NCI-H345 (cell line): ENCODE data around the gene CCDC28B.
"Not testable (repeated sequence)": the region's sequence is repeated elsewhere in the genome, so short reads cannot be mapped to it uniquely, and the experiment has no call there.

Source experiments
- DNase-seq: peaks from one replicate; lab custom pipeline; 2025; lab: John Stamatoyannopoulos, UW

The CCDC28B gene

DNA sequence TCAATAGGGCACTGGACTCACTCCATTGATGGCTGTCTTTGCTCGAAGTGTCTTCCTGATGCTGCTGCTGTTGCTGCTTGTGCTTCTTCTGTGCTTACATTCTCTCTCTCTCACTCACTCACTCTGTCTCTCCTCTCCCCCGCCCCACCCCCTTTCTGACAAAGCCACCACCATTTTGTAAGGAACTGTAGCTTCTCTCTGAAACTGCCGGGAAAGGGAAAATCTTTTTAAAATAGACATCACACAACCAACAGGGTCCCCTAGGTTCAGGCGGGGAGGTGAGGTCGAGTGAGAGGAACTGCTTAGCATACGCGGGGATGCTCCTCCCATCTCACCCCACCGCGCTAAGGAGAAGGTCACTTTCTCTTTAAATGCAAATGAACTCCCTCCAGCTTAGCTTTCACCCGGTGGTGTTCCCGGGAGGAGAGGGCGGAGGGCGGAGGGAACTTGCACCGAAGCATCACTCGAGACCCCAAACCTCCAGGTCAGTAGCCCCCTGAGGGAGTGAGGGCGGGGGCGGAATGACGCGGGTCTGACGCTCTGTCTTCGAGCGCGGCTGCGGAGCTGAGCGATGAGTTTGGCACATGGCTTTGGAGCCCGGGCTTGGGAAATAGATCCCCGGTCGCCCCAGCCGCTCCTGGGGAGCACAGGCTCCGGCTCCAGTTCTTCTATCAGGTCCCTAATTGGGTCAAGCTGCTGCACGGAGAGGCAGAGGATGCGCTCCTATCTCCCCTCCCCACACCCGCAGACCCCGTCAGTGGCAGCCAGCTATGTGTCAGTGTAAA lies at the start of gene CCDC28B:
Gene CCDC28B (plus strand): TSS at position 370 of the 785 bp plus-strand sequence. CDS start 1,341 bp downstream, outside the sequence.
- peak; percentile 62 for DNase-seq

DNA sequence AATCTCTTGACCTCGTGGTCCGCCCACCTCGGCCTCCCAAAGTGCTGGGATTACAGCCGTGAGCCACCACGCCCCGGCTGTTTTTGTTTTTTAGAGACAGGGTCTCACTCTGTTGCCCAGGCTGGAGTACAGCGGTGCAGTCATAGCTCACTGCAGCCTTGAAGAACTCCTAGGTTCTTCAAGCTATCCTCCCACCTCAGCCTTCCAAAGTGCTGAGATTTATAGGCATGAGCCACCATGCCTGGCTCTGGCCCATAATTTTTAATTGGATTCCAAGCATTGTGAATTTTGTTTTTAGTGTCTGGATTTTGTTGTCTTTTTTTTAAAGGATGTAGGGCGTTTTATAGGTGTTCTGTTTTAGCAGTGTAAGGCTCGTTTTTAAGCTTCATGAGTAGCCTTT lies 49.5 kb upstream of the CCDC28B start:
- no peak for DNase-seq

DNA sequence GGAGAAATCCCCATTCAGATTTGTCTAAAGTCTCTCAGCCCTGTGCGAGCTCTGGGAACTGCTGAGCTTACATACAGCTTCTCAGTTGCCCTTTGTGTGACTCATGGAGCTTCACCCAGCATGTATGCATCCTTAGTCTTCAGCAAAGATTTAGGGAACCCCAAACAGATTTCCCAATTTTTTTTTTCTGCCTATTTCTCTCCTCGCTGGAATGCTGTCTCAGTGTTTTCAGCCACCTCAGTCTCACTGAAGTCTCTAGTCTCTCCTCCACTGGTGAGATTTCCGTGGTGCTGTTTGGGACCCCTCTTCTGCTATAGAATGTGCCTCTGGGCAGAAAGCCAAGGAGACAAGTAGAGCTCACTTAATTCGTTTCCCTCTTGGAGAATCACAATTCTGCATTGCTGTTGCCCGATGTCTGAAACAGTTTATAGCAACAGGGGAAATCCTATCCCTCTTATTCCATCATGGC lies 49.0 kb upstream of the CCDC28B start:
- DNase-seq, result peak; percentile 3

DNA sequence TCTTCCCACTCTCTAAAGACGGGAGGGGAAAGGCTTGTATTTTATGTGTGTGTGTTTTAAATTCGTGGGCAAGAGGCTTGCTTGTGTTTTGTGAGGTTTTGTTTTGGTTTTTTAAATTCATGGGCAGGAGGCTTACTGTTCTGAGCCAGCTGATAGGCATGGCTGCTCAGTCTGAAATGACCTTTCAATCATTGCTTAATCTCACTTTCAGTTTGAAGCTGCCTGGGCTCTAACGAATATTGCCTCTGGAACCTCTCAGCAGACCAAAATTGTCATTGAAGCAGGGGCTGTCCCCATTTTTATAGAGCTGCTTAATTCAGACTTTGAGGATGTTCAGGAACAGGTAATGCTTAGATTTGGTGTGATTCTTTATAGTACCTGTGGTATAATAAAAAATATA lies 41.2 kb upstream of the CCDC28B start:
- no peak for DNase-seq

DNA sequence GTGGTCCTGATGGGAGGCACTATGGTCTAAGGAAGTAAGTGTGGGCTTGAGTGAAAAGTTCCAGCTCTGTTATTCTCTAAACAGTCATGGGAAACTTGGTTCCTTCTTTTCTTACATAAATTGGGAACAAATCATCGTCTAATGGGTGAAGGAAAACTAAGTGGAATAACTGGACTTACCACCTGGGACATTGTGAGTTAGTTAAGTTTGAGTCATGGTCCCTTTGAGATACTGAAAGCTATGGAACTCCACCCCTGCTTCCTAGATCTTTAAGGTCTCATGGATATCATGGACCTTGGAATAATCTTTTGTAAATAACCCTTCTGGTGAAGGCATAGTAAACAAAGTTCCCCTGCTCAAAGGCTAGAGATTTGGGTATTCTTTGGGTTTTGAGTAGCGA lies 37.0 kb upstream of the CCDC28B start:
- DNase-seq, result no peak

DNA sequence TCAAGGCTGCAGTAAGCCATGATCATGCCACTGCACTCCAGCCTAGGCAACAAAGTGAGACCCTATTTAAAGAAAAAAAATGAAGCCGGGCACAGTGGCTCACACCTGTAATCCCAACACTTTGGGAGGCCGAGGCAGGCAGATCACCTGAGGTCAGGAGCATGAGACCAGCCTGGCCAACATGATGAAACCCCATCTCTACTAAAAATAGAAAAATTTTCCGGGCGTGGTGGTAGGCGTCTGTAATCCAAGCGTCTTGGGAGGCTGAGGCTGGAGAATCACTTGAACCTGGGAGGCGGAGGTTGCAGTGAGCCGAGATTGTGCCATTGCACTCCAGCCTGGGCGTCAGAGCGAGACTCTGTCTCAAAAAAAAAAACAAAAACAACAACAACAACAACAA lies 34.8 kb upstream of the CCDC28B start:
- DNase-seq, result not testable (repeated sequence)

DNA sequence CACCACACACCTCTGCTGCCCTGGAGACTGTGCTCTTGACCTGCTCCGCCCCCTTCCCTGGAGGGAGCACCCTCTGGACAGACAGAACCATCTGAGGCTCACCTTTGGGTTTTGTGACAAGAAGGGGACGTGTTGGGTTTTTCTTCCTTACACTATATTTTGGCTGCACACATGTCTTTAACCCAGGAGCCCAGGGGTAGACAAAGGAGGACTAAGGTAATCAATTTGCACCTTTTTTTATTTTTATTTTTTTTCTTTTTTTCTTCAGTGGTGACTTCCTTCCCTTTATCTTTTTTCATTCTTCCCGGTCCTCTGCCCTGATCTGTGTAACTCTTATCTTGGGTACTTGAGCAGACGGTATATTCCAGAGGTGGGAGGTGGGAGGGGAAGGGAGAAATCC lies 29.4 kb upstream of the CCDC28B start:
- no peak for DNase-seq

DNA sequence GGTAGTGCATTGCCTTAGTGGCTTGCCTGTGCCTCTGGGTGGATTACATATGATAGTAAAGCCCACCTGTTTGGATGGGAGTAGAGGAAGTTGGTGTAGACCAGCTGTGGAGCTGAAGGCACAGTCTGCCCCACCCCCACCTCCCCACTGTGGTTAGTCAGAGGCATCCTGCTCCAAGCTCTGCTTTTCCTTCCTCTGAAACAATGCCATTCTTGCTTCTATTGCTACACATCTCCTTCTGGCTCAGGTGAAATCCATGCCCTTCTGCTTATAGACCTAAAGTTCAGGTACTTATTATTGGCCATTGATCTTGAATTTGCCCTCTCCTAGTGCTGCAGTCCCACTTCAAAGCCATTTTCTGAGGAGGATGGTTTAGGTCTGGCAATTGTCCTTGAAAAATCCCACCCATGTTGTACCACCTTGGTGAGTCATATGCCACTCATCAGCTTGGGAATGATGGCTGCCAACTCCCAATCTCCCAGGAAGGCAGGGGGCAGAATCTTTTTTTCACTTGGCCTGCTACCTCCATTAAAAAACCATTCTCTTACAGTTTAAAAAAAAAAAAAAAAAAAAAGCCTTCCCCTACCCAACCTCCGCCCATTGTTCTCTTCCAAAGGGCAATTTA lies 27.7 kb upstream of the CCDC28B start:
- DNase-seq, result no peak

DNA sequence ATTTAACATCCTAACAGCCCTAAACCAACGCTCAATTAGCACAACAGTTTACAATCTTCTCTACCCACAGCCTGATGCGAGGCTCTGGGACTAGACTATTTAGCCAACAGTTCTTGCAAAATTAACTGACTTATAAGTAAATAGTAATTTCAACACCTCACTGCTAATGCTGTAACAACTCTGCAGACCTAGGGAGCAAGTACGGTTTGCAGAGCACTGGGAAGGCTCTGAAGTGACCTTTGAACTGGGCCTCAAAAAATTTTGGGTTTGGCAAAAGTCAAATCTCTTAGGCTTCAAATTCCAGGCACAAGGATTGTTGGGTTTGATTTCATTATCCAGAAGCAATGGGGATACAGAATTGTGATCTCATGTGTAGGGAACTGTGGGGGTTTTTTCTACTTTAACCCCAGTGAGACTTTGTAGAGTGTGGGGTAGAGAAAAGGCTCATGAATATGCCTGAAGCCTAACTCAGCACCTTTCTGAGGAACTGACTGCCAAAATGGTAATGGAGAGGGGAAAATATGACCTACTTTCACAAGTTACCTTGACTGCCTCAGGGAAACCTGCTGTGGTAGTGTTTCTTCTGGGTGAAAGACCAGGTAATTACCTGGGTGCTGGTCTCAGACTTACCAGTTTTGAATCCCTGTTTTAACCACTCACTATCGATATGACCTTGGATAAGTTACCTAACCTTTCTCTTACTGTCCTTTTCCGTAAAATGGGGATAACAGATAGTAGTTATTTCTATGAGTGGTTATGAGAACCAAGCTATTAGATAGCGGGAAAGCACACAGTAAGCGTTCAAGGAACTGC lies 21.8 kb upstream of the CCDC28B start:
- DNase-seq, result no peak

DNA sequence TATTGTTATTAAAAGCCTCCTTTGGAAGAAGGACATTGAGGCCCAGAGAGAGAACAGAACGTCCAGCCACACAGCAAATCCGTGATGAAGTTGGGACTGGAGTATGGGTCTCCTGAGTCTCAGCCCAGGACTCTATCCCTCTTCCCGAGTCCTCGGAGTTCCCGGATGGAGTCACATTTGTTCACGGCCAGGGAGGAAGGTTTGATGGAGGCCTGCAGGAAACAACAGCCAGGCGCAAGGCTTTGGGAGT lies 21.3 kb upstream of the CCDC28B start:
- no peak for DNase-seq

DNA sequence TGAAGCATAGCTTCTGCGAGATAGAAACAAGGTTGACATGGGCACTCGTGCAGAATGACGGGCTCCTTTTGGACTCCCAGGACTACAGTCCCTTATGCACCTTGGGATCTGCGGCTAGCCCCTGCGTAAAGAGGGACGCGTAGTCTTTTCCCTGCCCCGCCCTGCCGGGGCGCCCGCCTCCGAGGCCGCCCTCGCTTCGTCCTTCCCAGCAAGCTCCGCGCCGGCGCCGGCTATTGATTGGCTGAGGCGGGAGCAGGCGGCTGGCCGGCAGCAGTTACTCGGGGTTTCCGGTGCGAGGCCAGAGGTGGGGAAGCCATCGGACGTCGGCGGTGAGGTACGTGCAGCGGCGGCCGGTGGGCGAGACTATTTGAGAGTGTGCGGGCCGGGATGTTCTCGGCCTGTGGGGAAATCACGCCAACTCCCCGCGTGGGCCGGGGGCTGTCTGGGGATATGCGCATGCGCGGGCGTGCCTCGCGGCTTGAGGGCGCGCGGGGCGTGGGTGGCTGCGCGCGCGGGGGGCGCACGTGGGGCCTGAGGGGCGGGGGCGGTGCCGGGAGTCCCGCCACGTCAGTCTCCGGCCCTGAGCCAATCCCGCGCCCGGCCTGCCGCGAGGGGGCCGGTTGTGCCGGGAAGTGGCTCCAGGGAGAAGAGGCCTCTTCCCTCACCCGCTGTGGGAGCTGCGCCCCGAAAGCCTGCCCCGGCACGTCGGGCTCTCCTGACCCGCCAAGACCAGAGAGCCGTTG lies 20.8 kb upstream of the CCDC28B start, which contains the start of gene TXLNA:
Gene TXLNA (plus strand): TSS at position 233 of the 743 bp plus-strand sequence. CDS start 671 bp downstream, outside the sequence.
- DNase-seq, result peak; percentile 93

DNA sequence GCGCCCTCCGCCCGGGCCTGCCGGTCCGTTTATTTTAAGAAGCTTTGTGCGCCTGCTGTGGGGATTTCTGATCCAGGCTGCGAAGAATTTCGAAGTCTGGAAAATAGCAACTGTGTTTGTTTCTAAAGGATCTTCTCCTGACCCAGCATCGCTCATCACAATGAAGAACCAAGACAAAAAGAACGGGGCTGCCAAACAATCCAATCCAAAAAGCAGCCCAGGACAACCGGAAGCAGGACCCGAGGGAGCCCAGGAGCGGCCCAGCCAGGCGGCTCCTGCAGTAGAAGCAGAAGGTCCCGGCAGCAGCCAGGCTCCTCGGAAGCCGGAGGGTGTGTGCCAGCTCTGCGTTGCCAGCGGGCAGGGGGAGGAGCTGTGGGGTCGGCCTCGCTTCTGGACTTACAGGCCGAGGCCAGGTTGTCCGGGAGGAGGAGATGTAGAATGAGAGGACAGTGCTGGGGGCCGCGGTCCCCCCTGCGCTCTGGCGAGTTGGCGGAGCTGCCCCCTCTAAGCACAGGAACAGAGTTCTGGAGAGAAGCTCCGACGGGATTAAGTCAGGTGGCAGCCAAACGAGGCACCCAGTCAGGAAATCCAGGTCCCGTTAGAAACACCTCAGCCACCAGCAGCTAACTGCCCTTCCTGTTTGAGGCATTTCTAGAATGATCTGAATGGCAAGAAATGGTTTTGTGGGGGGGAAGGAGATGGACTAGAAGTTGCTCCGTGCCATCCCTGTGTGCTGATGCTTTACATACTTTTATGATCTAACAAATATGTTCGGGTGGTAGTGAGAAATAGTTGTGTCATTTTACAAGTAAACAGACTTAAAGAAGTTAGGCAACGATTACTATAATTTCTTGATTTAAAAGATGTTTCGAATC lies 20.0 kb upstream of the CCDC28B start:
- peak; percentile 10 for DNase-seq

DNA sequence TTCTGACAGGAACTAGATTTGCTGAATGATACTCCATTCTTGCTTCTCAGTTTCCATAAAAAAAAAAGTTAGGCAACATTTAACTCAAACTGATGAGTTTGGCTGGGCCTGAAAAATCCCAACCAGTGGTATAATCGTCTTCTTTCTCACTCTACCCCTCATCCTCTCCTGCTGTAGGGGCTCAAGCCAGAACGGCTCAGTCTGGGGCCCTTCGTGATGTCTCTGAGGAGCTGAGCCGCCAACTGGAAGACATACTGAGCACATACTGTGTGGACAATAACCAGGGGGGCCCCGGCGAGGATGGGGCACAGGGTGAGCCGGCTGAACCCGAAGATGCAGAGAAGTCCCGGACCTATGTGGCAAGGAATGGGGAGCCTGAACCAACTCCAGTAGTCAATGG lies 19.3 kb upstream of the CCDC28B start:
- no peak for DNase-seq

DNA sequence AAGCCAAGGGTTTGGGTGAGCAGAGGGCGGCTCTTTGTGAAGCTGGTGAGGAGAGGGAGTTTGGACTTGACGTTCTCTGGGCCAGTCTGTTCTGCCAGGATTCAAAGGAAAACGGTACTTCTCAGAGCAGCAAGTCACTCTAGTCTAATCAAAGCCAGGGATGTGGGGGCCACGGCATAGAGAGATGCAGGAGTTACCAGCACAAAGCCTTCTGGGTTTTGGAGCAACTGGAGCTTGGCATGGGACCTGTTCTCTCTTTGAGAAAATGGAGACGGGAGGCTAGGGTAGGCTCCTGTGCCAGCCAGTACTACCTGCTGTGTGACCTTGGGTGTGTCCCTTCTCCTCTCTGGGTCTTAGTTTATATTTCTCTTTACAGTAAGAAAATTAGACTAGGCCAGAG lies 18.8 kb upstream of the CCDC28B start:
- DNase-seq, result no peak

DNA sequence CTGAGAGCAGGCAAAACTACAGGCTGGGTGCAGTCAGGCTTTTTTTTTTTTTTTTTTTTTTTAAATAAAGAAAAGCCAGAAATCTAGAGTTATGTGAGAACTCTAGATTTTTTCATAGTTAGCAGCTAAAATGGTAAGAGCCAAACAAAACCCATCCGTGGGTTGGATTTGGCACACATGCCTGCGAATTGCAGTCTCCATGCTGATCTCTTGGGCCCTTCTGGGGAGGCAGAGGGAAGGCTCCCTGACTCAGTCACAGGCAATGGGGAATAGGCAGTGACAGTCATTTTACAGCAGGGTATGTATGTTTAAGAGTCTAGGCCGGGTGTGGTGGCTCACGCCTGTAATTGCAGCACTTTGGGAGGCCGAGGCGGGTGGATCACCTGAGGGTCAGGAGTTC lies 18.3 kb upstream of the CCDC28B start:
- DNase-seq, result no peak

DNA sequence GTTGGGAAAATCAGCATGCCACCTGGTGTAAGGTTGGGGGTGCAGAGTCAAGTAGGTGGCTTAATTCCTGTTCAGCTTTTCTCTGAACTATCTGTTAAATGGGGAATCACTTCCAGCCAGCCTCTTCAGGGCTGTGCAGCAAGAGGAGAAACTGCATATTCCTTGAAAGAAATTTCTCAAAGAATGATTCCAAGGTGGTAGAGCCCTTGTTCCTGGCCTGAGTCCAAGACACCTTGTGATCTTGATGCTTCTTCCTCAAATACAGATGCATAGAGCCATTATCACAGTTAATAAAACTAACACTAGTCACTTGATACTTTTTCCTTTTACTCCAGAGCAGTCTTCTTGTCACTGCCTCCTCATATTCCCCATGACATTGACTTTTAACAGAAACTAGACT lies 15.7 kb upstream of the CCDC28B start:
- no peak for DNase-seq

DNA sequence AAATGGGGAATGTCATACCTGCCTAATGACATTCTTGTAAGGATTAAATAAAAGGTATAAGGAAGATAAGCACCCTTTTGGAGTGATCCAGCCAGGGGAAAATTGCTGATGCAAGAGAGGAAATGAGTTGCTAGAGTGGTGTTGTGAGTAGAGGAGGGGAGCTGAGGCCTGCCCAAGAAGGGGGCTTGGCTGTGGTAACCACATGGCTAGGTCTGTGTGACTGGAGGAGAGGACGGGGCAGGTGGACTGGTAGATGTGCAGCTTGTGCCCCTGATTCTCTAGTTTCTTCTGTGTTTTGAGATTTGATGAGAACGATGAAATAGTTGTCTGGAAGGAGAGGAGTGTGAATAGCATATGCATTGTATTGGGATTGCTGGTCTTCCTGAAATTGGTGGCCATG lies 14.3 kb upstream of the CCDC28B start:
- no peak for DNase-seq

DNA sequence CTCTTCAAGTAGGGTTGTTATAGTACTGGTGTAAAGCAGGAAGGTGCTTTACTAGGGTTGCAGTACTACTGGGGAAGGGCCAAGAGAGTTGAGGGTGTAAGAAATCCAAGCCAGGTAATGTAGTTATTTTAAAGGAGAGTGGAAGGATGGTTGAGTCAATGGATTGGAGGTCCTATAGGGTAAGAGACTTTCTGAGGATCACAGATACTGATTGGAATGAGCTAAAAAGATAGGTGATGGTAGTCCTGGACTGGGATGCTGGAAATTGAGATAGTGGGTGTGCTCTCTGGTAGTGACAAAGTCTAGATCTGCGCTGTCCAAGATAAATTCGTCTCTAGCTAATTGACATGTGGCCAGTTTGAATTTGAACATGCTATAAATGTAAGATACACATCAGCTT lies 13.9 kb upstream of the CCDC28B start:
- DNase-seq, result no peak

DNA sequence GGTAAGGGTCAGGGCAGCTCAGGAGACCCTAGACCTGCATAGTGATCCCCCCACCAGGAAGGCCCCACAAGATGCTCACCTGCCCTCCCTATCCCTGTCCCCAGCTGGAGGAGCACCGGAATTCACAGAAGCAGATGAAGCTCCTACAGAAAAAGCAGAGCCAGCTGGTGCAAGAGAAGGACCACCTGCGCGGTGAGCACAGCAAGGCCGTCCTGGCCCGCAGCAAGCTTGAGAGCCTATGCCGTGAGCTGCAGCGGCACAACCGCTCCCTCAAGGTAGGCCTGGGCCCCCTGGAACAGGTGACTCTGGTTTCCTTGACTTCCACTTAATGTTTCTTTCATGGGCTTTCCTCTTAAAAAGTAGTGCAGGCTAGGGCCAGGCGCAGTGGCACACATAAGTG lies 12.5 kb upstream of the CCDC28B start:
- no peak for DNase-seq

DNA sequence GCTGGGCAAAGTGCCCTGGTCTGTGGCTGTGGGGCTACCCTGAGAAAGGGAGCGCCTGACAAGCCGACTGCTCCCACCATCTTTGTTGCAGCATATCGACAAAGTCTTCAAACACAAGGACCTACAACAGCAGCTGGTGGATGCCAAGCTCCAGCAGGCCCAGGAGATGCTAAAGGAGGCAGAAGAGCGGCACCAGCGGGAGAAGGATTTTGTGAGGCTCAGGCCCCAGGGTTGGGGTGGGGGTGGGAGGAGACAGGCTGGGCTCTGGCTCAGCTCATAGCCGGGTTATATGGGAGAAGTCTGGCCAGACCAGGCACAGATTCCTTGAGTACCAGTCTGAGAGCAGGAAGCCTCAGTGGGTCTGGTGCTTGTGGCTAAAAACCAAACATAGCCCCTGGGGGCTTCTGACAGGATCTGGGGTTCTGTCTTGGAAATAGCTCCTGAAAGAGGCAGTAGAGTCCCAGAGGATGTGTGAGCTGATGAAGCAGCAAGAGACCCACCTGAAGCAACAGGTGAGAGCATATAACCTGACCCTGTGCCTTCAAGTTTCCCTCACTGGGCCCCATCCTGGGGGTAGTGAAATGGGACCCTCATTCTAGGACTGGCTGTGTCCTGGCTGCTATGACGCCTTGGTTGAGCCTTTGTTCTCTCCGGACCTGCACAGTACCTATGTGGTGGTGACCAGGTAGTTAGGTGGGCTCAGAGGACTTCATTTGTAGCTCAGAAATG lies 8.0 kb upstream of the CCDC28B start:
- DNase-seq, result no peak

DNA sequence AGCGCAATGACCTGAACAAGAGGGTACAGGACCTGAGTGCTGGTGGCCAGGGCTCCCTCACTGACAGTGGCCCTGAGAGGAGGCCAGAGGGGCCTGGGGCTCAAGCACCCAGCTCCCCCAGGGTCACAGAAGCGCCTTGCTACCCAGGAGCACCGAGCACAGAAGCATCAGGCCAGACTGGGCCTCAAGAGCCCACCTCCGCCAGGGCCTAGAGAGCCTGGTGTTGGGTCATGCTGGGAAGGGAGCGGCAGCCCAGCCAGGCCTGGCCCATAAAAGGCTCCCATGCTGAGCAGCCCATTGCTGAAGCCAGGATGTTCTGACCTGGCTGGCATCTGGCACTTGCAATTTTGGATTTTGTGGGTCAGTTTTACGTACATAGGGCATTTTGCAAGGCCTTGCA lies 5.4 kb upstream of the CCDC28B start:
- no peak for DNase-seq
